G401 (cell line): ENCODE results near the gene CCL2. TPM values are rescaled to one million over a fixed set of nuclear protein-coding genes. Genes with fewer than 3 reads are reported as not detected.

ENCODE experiments used
- DNase-seq: peaks from one replicate; pipeline ENCODE4 v3.0.0-alpha.2; 2015; ENCODE audit warnings: low spot score
- in situ Hi-C: cut with HindIII; loops from 2 replicates; pipeline ENCODE4 v1.10.0; 2016; ENCODE audit warnings: low sequenced_read_pairs, mixed read lengths
- total RNA-seq: library from RNA; depleted of rRNA; stranded (reverse); fragments of >200 nt; shearing (Covaris generic); gene quantifications from 2 replicates; pipeline ENCODE4 v1.2.3, GENCODE V29; 2014

The CCL2 gene
- total RNA-seq, 1 experiment from 2014 or later: not detected

DNA sequence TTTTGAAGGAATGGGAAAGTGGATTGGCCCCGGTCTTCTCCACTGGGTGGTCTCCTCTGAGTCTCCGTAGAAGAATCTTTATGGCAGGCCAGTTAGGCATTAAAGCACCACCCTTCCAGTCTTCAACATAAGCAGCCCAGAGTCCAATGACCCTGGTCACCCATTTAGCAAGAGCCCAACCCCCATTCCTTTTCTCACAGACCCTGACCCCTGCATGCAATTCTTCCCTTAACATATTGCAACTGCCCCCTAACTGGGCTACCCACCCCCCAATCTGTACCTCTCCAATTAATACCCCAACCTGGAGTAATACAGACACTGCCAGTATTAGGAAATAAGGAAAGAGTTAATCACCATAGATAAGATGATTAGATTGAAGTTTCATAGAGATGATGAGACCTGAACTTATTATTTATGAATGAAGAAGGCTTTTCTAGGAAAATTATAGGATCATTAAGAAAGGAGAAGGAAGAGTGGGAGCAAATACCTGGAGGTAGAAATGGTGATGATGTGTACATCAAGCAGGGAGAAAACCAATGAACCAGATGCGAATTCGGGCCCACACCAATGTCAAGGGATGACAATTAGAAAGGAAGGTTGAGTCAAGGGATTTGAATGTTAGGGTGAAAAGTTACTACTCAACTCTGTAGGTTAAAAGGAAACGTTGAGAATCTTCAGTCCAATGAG lies 2.4 kb downstream of the CCL2 start:
- no peak for DNase-seq
- in situ Hi-C loops: no loop called here

DNA sequence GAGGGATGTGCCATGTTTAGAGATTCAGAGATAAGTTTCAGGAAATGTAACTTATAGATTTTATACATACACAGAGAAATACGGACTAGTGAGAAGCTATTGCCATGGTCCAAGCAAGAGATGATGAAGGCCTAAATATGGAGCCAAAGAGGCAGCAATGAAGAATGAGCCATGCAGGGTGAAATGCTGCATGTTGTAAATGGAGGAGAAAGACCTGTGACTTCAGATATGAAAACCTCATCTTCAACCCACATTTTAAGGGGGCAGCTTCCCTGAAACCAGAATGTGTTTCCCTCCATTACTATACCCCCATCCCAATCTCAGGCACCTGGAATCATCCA lies 2.9 kb downstream of the CCL2 start:
- in situ Hi-C loops: no loop called here
- no peak for DNase-seq

DNA sequence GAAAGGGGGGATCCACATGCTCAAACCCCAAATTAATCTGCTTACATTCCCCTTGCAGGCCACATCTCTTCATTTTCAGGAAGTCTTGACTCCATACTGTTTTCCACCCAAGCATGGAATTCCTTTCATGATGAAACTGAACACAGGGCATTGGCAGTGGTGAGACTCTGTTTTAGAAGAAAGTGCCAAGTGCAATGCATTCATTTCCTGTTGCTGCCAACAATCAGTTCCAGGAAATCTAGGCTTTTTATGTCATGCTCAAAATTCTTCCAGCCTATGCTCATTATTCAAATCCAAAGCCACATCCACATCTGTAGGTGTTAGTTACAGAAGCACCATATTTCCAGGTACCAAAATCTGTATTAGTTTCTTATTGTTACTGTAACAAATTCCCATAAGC lies 4.1 kb downstream of the CCL2 start:
- in situ Hi-C loops: no loop called here
- DNase-seq: no peak

DNA sequence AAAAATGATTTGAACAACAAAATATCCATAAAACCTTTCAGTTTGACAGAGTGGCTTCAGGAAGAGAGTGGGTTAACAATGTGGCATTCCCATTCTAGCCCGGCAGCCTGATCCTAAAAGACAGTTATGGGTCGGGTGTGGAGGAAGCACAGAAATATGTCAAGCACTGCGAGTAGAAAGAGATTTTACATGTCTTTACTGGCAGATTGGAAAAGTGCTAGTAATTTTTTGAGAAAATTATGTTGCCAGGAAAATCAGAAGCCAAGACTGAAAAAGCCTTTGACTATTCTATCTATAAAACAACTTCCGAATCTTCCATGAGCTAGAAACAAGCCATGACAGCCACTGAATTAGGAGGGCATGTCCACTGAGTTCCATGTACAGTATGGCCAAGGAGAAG lies 5.8 kb downstream of the CCL2 start:
- in situ Hi-C loops: no loop called here
- no peak for DNase-seq

DNA sequence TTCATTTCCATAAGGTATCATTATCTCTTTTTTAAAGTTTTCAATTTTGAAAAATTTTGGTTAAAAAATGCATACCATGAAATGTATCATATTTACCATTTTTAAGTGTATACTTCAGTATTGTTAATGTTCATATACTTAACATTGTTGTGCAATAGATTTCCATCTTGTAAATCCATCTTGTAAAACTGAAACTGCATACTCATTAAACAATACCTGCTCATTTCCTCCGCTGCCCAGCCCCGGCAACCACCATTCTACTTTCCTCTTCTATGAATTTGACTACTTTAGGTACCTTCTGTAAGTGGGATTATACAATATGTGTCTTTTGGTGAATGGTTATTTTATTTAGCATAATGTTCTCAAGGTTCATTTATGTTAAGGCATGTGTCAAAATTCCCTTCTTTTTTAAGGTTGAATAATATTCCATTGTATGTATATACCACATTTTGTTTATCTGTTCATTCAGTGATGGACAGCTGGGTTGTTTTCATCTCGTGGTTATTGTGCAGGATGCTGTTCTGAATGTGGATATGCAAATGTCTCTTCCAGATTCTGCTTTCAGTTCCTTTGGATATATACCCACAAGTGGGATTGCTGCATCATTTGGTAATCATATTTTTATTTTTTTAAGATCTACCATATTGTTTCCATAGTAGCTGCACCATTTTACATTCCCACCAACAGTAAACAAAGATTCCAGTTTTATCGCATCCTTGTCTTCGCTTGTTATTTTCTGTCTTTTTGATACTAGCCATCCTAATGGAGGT lies 6.7 kb downstream of the CCL2 start:
- in situ Hi-C loops: no loop called here
- DNase-seq: no peak

DNA sequence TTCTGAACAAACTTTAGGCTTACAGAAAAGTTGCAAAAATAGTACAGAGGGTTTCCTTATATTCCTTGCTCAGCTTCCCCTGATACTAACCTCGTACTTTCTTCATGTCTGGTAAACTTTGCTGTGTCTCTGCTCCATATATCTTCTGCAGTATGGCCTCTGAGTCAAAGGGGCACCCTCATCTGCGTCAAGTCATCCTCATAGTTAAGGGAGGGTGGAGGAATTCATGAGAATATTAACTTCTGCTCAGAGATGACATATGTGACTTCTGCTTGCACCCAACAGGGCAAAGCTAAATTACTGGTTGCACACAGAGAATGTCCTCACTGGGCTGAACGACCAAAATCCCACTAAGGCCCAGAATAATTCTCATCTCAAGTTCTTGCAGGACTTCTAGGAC lies 10.6 kb downstream of the CCL2 start:
- no peak for DNase-seq
- in situ Hi-C loops: no loop called here

- DNase-seq: no peak
- in situ Hi-C loops: no loop called here
Measured at GRCh38 chr17:34269969-34270368, 14.9 kb downstream of the CCL2 start, which contains the start of gene CCL7. Gene CCL7 (plus strand): TSS chr17:34270221. CDS start chr17:34270291, 70 bp downstream.

DNA sequence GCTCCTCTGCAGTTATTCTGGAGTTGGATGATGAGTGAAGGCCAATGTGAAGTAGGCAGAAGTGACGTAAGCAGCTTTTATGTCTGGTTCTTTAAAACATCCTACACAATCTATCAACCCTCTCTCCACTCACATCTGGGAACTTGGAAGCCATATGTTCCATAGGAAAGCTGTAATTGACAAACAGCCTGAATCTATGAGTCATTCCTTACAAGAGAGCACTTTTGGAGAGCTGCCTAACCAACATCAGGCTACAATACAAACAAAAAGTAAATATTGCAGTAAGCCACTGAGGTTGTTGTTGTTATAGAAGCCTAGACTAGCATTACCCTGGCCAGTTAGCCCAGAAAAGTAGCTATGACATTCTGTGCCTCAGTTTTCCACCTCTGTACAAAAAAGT lies 20.8 kb downstream of the CCL2 start:
- DNase-seq: no peak
- in situ Hi-C loops: no loop called here

DNA sequence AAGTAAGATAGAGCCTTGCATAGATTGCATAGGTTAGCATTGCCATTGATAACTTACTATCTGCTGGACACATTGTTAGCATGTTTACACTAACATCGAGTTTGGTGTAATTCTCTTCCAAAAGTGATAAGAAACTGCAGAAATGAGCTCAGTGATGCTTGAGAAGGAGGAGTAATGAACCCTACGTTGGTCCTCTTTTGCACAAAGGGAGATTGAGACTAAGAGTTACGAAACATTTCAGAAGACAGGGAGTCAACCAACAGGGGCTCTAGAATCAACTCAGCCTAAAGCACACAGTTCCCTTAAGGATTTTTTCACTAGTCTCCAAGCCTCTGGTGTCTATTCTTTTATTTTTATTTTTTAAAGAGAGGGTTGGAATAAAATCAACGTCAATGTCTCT lies 21.7 kb downstream of the CCL2 start:
- DNase-seq: no peak
- in situ Hi-C loops: no loop called here

DNA sequence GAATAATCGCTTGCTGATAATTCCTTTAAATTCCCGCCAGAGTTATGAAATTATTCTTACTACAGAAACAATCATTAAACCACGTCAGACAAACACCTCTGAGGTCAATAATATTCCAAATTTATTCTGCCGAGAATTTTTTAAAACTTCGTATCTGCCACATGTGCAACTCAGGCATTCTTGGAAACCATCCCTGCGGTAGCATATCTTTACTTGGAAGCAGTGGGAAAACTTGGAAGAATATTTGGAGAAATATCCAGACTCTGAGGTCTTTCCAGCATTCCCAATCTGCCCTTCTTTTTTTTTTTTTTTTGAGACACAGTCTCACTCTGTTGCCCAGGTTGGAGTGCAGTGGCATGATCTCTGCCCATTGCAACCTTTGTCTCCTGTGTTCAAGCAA lies 28.5 kb downstream of the CCL2 start:
- in situ Hi-C loops: no loop called here
- no peak for DNase-seq

DNA sequence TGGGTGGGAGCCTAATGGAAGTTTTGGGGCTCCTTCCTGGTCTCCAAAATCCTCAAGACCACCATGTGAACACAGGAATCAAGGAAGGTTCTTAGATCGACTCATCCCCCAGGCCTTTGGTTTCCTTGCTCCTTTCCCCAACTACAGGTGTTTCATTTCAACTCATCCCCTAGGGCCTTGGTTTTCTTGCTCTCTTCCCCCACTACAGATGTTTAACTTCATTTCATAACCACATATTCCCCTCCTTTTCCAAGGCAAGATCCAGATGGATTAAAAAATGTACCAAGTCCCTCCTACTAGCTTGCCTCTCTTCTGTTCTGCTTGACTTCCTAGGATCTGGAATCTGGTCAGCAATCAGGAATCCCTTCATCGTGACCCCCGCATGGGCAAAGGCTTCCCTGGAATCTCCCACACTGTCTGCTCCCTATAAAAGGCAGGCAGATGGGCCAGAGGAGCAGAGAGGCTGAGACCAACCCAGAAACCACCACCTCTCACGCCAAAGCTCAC lies 30.3 kb downstream of the CCL2 start, which contains the start of gene CCL11:
CCL11 (plus strand) TSS at position 457 of the 507 bp plus-strand sequence. CDS start 67 bp downstream, outside the sequence.
- in situ Hi-C loops: no loop called here
- no peak for DNase-seq

DNA sequence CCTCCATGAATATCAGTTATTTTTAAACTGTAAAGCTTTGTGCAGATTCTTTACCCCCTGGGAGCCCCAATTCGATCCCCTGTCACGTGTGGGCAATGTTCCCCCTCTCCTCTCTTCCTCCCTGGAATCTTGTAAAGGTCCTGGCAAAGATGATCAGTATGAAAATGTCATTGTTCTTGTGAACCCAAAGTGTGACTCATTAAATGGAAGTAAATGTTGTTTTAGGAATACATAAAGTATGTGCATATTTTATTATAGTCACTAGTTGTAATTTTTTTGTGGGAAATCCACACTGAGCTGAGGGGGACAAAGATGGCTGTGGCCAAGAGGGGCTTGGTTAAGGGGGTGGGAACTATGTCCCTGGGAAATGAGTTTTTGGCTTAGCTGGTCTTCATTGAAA lies 32.8 kb downstream of the CCL2 start:
- DNase-seq: no peak
- in situ Hi-C loops: no loop called here

GRCh38 chr17:34290586-34290985 lies 35.5 kb downstream of the CCL2 start:
- in situ Hi-C loops: no loop called here
- no peak for DNase-seq

GRCh38 chr17:34291721-34292348 lies 36.8 kb downstream of the CCL2 start:
- in situ Hi-C loops: no loop called here
- no peak for DNase-seq

- in situ Hi-C loops: no loop called here
Measured at GRCh38 chr17:34299027-34299426, 43.9 kb downstream of the CCL2 start.

GRCh38 chr17:34299956-34300577 lies 45.0 kb downstream of the CCL2 start:
- DNase-seq: no peak
- in situ Hi-C loops: no loop called here

More at GRCh38 chr17:34299027-34299426, 43.9 kb downstream of the CCL2 start:
- no peak for DNase-seq

- DNase-seq: no peak
- in situ Hi-C loops: no loop called here
Measured at GRCh38 chr17:34300652-34301370, 45.7 kb downstream of the CCL2 start.

- DNase-seq: no peak
- in situ Hi-C loops: no loop called here
Measured at GRCh38 chr17:34301986-34302385, 46.9 kb downstream of the CCL2 start.

GRCh38 chr17:34302636-34303035 lies 47.6 kb downstream of the CCL2 start:
- DNase-seq: no peak
- in situ Hi-C loops: no loop called here
